Right lobe of liver (tissue), 6 donors: ENCODE data around the gene TBRG4. TPM values are rescaled to one million over a fixed set of nuclear protein-coding genes. Genes with fewer than 3 reads are reported as not detected.
"Not testable (repeated sequence)": the region's sequence is repeated elsewhere in the genome, so short reads cannot be mapped to it uniquely, and the experiment has no call there.

Experiments
- ATAC-seq, 4 donors: fragments of 200-7000 bp; cut with Tn5 transposase; one replicate each; pipeline ENCODE4 v1.9.1; 2020; ENCODE audit warnings: mild to moderate bottlenecking in 4 of 4, moderate library complexity in 4 of 4
- DNase-seq, 3 donors: peaks; one replicate each; pipeline ENCODE4 v3.0.0-alpha.2; 2020
- H3K27ac ChIP-seq, 3 donors: fragments of 200-600 bp; one replicate each; pipeline ENCODE4 v1.8.0; 2022
- H3K27me3 ChIP-seq, 2 donors: fragments of 200-600 bp; one replicate each; pipeline ENCODE4 v1.8.0; 2022
- H3K36me3 ChIP-seq, 4 donors: fragments of 200-600 bp; sonication (generic) in 1 of 4; one replicate each; pipeline versions ENCODE4 v1.5.1 to v1.8.0; 2017 to 2022; ENCODE audit warnings: control low read depth in 1 of 4
- H3K4me1 ChIP-seq, 4 donors: fragments of 200-600 bp; sonication (generic) in 1 of 4; one replicate each; pipeline versions ENCODE4 v1.5.1 to v1.8.0; 2017 to 2022; ENCODE audit warnings: control low read depth in 1 of 4
- H3K4me3 ChIP-seq, 3 donors: fragments of 200-600 bp; one replicate each; pipeline ENCODE4 v1.8.0; 2022
- H3K9me3 ChIP-seq, 4 donors: fragments of 200-600 bp; sonication (generic) in 1 of 4; one replicate each; pipeline versions ENCODE4 v1.5.1 to v1.8.0; 2017 to 2022; ENCODE audit warnings: control low read depth in 1 of 4
- CTCF ChIP-seq, 4 donors: fragments of 200-600 bp in 3 of 4; fragments of 450-650 bp in 1 of 4; IDR thresholded peaks; one replicate each; pipeline versions ENCODE4 v1.5.1 to v1.8.0; 2016 to 2022; ENCODE audit warnings: antibody characterized with exemption in 4 of 4, mild to moderate bottlenecking in 2 of 4
- POLR2A ChIP-seq: fragments of 450-650 bp; IDR thresholded peaks from one replicate; pipeline ENCODE4 v1.6.1; 2017; ENCODE audit warnings: antibody characterized with exemption, mild to moderate bottlenecking
- WGBS: methylation state at CpG from one replicate; pipeline ENCODE4 v1.1.6; 2018; ENCODE audit warnings: low coverage, low lambda C conversion rate; ENCODE audit not compliant: insufficient coverage; ENCODE audit errors: missing lambda C conversion rate; 5-methylcytosine and 5-hydroxymethylcytosine counted together
- intact Hi-C, 2 donors: fragments of 100-400 bp; cut with DNase I; formaldehyde crosslinking; loops; one replicate each; pipeline versions ENCODE4 v1.11.2 to v1.14.1; 2022
- total RNA-seq, 6 experiments: library from RNA; depleted of rRNA in 2 of 6; stranded (reverse); fragments of >200 nt in 2 of 6; fragmentation: NEBNext Ultra II Directional in 3 of 6; extraction: Animal tissue kit (Norgen Biotek cat#: 25700) in 3 of 6; gene quantifications; one replicate each; pipeline versions ENCODE4 v1.1.0 to v1.2.4, GENCODE V29; 2016 to 2023
- donor health status: DM: no; HTN: yes; CAD: no.
- donor health status: DM: no; HTN: no; CAD: no.
- donor health status: DM: no; HTN: no; CAD: no.
- donor health status: DM: no; HTN: yes; CAD: no.
- donor health status: DM: no; HTN: yes; CAD: no.

TBRG4 gene
- total RNA-seq, 6 experiments from 2014 or later, result 33.0 to 57.1 (median 41.7) TPM

- no peak for DNase-seq
- intact Hi-C loops, result loop anchor here (10.0 kb wide), 2 partner anchors 109 to 709 kb away; no protein-coding TSS in a partner anchor
- Histone ChIP-seq H3K4me1 (no peaks in the 10 kb centered on the region), H3K4me3 (no peak overlapping the region), H3K27ac (no peak overlapping the region), H3K9me3 (no peaks in the 10 kb centered on the region), H3K27me3 (no peaks in the 10 kb centered on the region), H3K36me3 (no peaks in the 10 kb centered on the region)
- ATAC-seq, result no peak
- no CpG with 5 or more reads among the region's 4 CpGs for WGBS
- TF ChIP-seq CTCF (IDR thresholded peaks at IDR 0.05) (no peak), POLR2A (no peak)
Measured at GRCh38 chr7:45155941-45156340, 44.4 kb upstream of the TBRG4 start.

- no peak for TF ChIP-seq CTCF (IDR thresholded peaks at IDR 0.05)
- TF ChIP-seq POLR2A, result no peak
- DNase-seq (no peak), ATAC-seq (no peak)
- H3K9me3 ChIP-seq, result no peaks in the 10 kb centered on the region
- no peak overlapping the region for H3K27ac ChIP-seq
- H3K27me3 ChIP-seq, result no peaks in the 10 kb centered on the region
- intact Hi-C loops, result loop anchor here (10.0 kb wide), 2 partner anchors 109 to 709 kb away; no protein-coding TSS in a partner anchor
- no peak overlapping the region for H3K4me3 ChIP-seq
- 61% methylated on average over 7 of the region's 9 CpGs for WGBS
- H3K4me1 ChIP-seq, result no peaks in the 10 kb centered on the region
- H3K36me3 ChIP-seq, result no peaks in the 10 kb centered on the region
Measured at GRCh38 chr7:45155357-45155900, 43.9 kb upstream of the TBRG4 start.

DNA sequence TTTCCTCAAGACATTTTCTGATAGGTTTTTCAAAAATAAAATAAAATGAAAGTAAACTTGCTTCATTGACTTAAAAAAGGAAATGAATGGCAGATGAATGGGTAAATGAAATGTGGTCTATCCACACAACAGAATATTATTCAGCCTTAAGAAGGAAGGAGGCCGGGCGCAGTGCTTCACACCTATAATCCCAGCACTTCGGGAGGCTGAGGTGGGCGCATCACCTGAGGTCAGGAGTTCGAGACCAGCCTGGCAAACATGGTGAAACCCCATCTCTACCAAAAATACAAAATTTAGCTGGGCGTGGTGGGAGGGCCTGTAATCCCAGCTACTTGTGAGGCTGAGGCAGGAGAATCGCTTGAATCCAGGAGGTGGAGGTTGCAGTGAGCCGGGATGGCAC is 42.4 kb upstream of the TBRG4 start:
- not testable (repeated sequence) for H3K4me1 ChIP-seq, DNase-seq, H3K4me3 ChIP-seq, H3K27me3 ChIP-seq, H3K36me3 ChIP-seq, H3K9me3 ChIP-seq, H3K27ac ChIP-seq, ATAC-seq
- 71% methylated on average over 5 of the region's 8 CpGs for WGBS
- intact Hi-C loops, result loop anchor here (5.0 to 10.0 kb wide), 3 partner anchors 103 to 711 kb away; no protein-coding TSS in a partner anchor

DNA sequence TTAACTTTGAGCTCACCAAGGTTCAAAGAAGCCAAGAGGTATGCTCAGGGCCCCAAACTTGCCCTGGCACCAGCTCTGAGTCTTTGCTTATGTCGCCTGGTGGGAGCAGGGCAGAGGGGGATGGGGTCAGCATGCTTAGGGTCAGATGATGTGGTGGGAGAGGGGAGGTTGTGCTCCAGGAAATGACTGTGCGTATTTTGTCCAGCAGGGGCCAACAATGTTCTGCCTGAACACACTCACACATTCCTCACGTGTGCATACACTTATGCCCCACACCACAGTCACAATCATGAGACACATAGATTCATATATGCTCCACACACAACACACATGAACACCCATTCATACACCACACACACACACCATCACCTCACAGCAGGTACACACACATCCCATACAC is 41.7 kb upstream of the TBRG4 start:
- ATAC-seq (no peak), DNase-seq (no peak)
- Histone ChIP-seq H3K4me1 (no peaks in the 10 kb centered on the region), H3K27me3 (no peaks in the 10 kb centered on the region), H3K4me3 (no peak overlapping the region), H3K9me3 (no peaks in the 10 kb centered on the region), H3K36me3 (no peaks in the 10 kb centered on the region), H3K27ac (no peak overlapping the region)
- no peak for TF ChIP-seq POLR2A
- TF ChIP-seq CTCF (IDR thresholded peaks at IDR 0.05), result no peak
- 38% methylated on average over 2 of the region's 3 CpGs for WGBS
- intact Hi-C loops, result loop anchor here (5.0 to 10.0 kb wide), 3 partner anchors 104 to 712 kb away; no protein-coding TSS in a partner anchor

DNA sequence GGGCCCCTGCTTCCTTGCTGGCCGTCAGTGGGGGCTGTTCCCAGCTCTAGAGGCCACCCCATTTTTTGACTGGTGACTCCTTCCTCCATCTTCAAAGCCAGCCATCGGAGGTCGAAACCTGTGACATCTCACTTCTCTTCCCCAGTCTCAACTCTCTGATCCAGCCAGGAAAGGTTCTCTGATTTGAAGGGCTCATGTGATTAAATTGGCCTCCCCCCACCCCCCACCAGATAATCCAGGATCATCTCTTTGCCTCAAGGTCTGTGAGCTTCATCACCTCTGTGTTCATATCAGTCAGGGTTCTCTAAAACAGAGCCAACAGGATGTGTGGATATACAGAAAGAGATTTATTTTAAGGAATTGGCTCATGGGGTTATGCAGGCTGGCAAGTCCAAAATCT is 40.5 kb upstream of the TBRG4 start:
- no peaks in the 10 kb centered on the region for H3K9me3 ChIP-seq
- intact Hi-C loops, result loop anchor here (5.0 to 10.0 kb wide), 3 partner anchors 105 to 713 kb away; no protein-coding TSS in a partner anchor
- H3K36me3 ChIP-seq, result no peaks in the 10 kb centered on the region
- no peaks in the 10 kb centered on the region for H3K27me3 ChIP-seq
- ATAC-seq (no peak), DNase-seq (no peak)
- no peaks in the 10 kb centered on the region for H3K4me1 ChIP-seq
- no peak overlapping the region for H3K4me3 ChIP-seq
- no peak overlapping the region for H3K27ac ChIP-seq
- 50% methylated on average over 2 of the region's 3 CpGs for WGBS
- no peak for TF ChIP-seq POLR2A
